CD4-positive, alpha-beta T cell treated with Interleukin-15 for 1 hour (primary cell): ENCODE measurements around the gene SRGAP3.

ENCODE experiments used
- DNase-seq: peaks from one replicate; pipeline ENCODE4 v3.0.0-alpha.2; 2020

Gene SRGAP3

GRCh38 chr3:8981700-8982099, 267.7 kb downstream of the SRGAP3 start:
- DNase-seq: no peak

GRCh38 chr3:8981296-8981695, 268.1 kb downstream of the SRGAP3 start:
- DNase-seq: no peak

DNA sequence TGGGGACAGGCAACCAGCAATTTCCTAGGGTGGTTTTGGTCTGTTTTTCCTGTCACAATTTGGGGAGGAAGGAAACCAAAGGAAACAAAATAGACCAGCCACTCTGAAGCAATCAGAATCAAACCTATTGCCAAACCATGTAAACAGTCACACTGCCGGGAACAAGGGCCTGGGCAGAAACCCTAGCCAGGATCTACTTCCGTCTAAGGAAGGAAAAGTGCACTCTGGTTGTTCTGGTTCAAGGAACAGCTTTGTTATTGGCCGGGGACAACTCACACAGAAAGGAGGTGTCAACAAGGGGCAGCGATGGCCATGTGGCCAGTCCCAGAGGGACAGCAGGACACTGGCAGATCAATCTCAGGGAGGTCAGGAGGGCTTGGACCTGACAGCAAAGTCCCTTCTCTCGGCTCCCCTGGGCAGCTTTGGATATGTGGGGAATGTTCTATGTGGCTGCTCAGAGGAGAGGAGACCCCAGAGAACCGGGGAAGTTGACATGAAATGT, 268.6 kb downstream of the SRGAP3 start:
- DNase-seq: no peak

GRCh38 chr3:8979262-8979661, 270.2 kb downstream of the SRGAP3 start:
- no peak for DNase-seq

GRCh38 chr3:8978551-8978950, 270.9 kb downstream of the SRGAP3 start:
- no peak for DNase-seq

- DNase-seq: no peak
These were observed 272.8 kb downstream of the SRGAP3 start for GRCh38 chr3:8976540-8977182.

- no peak for DNase-seq
These were observed 274.1 kb downstream of the SRGAP3 start for GRCh38 chr3:8975081-8976020.

- DNase-seq: no peak
These were observed 275.0 kb downstream of the SRGAP3 start for GRCh38 chr3:8974458-8974857.

GRCh38 chr3:8972639-8973038, 276.8 kb downstream of the SRGAP3 start:
- no peak for DNase-seq

DNA sequence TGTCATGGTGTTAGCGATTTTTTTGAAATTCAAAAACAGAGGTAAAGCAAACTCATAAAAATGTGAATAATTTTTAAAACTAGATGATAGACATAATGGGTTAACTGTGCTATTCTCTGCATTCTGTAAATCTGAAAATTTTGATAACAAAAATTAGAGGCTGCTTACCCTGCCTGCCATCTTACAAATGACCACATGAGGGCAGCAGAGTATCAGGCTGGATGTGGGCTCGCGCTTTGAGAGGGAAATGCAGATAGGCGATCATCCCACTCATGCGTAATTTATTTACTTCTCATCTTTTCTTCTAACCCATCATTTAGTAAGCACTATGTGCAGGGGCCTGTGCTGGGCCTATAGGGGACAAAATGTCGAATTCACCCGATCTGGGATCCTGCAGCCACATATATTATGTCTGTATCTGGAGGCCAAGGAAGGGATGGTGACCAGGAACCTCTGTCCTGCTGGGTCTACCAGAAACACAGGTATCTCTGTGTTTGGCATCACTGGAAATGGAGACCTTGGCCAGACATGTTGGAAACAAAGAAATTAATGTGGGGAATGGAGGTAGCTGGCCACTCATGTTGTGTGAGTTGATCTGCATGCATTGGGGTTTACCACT, 278.4 kb downstream of the SRGAP3 start:
- peak; percentile 60 for DNase-seq

DNA sequence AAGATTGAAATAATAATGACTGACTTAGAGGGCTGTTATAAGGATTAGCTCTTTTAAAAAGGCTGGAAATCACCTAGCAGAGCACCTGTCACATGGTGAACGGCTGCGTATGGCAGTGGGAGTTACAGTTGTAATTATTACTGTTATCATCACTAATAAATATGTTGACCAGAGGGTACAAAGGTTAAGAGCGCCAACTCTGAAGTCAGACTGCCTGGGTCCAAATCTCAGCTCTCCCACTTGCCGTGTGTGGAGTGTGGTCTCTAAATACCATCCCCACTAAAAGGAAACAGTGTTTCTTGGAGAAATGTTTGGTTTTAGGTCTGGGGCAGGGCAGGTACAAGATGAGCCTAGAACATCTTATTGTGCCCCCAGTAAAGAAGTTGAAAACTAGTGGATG, 280.2 kb downstream of the SRGAP3 start:
- DNase-seq: no peak

DNA sequence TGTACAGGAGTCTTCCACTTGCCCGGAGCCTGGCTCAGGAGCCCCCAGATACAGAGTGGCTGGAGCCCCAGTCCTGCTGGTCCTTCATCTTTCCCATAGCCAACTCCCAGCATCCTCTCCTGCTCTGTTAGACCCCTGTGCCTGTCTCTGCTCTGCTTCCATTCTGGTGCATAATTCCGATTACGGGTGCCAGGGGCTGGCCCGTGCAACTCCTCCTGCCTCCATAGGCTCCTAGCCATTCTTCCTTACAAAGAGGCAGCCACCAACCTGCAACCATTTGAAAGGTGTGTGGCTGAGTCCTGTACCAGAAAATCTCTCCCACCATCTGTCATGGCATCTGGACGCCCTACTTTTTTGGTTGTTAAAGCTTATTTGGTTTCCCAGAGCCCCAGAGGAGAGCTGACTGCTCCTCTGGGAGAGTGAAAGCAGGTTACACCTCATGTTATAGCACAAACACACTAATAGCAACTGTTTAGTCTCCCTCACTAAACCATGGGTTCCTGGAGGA, 281.0 kb downstream of the SRGAP3 start:
- DNase-seq: no peak

DNA sequence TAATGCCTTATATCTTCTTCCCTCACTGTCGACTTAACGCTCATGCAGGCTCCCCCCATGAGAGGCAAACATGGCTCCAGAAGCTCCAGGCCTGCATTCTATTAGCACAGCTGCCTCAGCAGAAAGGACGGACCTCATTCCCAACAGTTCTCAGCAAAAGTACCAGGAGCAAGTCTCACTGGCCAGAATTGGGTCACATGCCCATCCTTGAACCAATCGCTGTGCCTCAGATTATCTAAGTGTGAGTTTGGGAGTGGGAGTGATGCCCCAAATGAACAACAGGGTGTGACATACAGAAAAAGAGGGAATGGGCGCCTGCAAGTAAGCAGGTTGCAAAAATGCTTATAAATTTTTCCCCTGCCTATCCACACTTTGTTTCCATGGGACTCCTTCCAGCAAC, 281.9 kb downstream of the SRGAP3 start:
- DNase-seq: no peak

DNA sequence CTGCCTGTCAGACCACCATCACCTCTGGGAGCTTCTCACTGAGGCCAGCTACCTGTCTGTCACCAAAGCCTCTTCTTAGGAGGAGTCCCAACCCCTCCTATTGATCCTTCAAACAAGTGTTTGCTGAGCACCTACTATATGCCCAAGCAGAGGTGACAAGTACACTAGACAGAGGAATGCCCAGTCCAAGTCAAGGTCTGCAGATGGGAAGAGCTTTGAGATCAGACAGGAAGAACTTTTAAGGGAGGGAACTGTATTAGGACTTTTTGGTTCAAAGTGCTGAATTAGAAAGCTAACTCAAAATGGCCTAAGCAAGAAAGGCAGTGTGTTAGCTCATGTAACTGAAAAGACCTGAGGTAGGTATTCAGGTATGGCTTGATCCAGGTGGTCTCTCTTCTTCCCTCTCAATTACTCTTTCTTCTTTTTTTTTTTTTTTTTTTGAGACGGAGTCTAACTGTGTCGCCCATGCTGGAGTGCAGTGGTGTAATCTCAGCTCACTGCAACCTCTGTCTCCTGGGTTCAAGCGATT, 282.6 kb downstream of the SRGAP3 start:
- DNase-seq: no peak

- no peak for DNase-seq
These were observed 283.2 kb downstream of the SRGAP3 start for GRCh38 chr3:8966150-8966819.

DNA sequence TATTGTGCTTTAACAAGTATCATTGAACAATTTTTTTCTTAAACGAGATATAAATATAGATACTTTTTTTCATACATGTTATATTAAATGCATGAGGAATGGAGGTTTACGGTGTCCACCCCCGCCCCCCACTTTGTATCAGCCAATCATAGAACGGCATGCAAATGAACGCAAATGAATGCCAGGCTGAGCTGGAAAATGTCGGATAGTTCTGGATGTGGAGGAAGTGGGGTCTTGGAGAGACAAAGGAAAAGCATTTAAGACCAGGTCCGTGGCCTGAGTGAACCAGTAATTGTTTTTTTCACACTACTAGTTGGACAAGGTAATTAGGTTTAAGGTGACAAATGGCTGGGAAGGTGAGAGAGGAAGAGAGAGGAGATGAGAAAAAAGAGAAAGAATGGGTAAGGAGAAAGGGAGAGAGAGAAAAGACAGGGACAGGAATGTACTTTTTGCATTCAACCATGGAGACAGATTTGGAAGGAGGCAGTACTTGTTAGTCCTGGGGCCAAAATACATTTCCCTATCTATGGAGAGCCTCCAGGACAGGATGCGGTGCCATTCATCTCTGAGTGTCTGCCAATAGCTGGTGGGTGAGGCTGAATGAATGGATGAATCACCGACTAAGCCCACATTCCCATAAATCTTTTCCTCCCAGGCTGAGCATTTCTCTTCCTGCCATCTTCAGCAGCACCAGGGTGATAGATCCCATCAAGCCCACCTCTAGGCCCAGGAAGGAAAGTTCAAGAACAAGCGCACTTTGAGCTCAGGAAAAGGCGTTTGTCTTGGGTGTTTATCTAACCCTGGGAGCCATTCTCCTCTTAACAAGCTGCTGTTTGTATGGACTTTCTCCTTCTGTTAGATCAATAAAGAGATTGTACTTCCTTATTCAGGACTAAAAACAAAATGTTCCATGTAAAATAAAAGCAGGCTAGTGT, 284.7 kb downstream of the SRGAP3 start:
- DNase-seq: no peak

DNA sequence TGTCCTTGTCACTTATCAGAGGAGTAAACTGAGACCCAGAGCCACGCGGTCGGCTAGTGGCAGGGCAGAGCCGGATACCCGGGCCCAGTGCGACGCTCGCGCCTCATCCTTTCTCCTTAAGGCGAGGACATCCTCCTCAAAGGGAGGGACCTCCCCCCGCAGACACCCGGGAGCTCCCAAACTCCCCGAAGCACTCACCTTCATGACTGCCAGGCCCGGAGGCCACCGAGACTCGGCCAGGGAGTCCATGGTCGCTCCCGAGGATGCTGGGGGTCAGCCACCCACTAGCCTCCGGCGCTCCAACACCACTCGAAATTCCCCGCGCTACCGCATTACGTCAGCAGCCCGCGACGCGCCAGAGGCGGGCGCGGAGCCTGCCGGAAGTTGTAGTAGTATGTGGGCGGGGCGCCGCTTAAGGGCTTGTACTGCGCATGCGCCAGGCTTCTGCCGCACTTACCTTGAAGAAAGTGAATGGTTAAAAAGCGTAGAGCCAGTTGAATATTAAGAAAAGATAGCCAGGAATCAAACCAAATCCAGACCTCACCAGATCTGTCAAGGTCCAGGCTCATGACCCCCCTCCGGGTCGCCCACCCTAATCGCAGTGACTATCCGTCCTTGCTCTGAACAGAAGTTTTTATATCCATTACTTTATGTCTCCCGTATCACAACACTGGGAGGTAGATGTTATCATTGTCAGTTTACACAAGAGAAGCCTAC, 286.2 kb downstream of the SRGAP3 start, which contains the start of gene RAD18:
Gene RAD18 (minus strand): TSS at position 336 of the 717 bp plus-strand sequence. CDS start 87 bp downstream, at position 249.
- peak; percentile 91 for DNase-seq

DNA sequence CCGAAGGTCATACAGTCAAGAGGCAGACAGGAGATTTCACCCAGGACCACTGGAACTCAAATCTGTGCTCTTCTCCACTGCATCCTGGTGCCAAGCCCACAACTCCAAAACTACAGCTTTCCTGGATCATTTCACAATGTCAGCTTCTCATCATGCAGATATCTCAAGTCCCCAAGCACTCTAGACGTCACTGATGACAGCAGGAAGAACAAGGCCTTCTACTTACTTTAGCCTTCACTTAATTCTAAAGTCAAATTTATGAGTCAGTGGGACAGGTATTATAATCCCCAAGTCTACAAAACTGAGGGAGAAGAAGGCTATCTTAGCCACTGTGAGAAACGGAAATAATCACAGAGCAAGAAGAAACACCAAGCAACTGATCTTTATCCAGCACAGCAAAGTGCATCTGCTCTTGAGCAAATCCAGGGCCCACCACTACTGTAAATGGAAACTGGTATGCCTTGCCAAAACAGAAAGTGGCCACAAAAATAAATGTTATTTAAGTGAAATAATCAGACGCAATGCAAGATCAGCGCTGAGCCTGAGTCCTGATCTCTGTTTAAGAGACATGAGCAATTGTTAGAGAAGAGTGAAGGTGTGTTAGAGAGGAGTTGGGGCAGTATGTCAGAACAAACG, 287.1 kb downstream of the SRGAP3 start:
- no peak for DNase-seq

DNA sequence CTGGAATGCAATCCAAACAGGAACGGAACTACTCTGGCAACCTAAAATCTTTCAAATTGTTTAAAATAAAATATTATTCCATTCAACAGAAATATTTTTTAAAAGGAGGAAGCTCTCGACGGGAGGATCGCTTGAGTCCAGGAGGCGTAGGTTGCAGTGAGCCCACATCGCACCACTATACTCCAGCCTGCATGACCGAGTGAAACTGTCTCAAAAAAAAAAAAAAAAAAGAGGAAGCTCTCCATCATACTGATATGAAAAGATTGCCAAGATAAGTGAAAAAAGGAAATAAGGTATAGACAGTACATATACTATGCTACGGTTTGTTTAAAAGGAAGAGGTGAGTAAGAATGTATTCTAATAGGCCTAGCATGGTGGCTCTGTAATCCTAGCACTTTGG, 289.8 kb downstream of the SRGAP3 start:
- no peak for DNase-seq
